GM12864 (cell line): ENCODE data around the gene ANXA4.
"Not testable (repeated sequence)": the region's sequence is repeated elsewhere in the genome, so short reads cannot be mapped to it uniquely, and the experiment has no call there.

Experiments used
- DNase-seq: peaks from one replicate; pipeline ENCODE4 v3.0.0-alpha.2; 2011; ENCODE audit warnings: low read depth
- H3K4me3 ChIP-seq: 2 replicates; pipeline ENCODE4 v1.5.1; 2011; ENCODE audit warnings: mild to moderate bottlenecking, low read depth, low read length, control low read depth
- TF ChIP-seq, protein P1 (sequence below): IDR thresholded peaks from 2 replicates; pipeline ENCODE4 v1.5.1; 2011; ENCODE audit warnings: low read depth, mild to moderate bottlenecking, moderate library complexity, low read length, control low read depth, inconsistent platforms; ENCODE audit errors: missing control alignments

ANXA4 gene

GRCh38 chr2:69714539-69715220 is 27.3 kb upstream of the ANXA4 start:
- peak; percentile 59 for DNase-seq
- H3K4me3 ChIP-seq: not testable (repeated sequence)
- TF ChIP-seq, protein P1, sequence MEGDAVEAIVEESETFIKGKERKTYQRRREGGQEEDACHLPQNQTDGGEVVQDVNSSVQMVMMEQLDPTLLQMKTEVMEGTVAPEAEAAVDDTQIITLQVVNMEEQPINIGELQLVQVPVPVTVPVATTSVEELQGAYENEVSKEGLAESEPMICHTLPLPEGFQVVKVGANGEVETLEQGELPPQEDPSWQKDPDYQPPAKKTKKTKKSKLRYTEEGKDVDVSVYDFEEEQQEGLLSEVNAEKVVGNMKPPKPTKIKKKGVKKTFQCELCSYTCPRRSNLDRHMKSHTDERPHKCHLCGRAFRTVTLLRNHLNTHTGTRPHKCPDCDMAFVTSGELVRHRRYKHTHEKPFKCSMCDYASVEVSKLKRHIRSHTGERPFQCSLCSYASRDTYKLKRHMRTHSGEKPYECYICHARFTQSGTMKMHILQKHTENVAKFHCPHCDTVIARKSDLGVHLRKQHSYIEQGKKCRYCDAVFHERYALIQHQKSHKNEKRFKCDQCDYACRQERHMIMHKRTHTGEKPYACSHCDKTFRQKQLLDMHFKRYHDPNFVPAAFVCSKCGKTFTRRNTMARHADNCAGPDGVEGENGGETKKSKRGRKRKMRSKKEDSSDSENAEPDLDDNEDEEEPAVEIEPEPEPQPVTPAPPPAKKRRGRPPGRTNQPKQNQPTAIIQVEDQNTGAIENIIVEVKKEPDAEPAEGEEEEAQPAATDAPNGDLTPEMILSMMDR: peak; percentile 82

DNA sequence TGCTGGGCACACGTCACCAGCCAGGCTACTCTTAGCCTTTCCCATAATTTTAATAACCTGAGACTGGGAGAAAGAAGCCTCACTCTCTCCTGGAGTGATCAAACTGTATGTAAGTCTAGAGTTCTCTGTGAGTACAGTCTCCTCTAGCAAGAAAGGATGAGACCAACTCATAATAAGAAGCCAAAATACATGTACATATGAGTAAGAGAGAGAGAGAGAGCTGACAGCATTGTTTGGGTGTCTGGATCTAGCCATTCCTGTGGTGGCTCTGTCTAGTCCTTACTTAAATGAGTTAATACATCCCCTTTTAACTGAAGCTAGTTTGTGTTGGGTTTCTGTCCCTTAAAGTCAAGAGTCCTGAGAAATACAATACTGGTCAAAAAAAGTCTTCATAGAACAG is 26.0 kb upstream of the ANXA4 start:
- DNase-seq: no peak
- TF ChIP-seq, protein P1: no peak
- H3K4me3 ChIP-seq: no peak overlapping the region

GRCh38 chr2:69716555-69717120 is 25.3 kb upstream of the ANXA4 start:
- DNase-seq: no peak
- TF ChIP-seq, protein P1: no peak
- no peak overlapping the region for H3K4me3 ChIP-seq

DNA sequence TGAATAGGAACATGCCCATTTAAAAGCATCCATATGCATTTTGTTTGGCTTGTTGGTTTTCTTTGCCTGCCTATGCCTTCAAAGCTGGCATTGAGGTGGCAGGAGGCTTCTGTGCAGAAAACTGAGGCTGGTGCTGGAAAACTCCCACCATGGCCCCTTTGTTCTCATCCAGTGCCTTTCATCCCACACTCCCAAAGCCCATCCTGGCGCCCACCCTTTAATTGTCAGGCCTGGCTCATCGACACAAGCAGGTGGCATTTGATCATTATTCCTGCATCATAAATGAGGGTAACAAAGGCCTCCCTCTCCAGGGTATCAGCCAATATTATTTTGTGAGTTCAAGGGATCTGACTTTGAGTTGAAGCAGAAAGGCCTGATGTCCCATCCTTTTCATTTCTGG is 24.7 kb upstream of the ANXA4 start:
- no peak for DNase-seq

DNA sequence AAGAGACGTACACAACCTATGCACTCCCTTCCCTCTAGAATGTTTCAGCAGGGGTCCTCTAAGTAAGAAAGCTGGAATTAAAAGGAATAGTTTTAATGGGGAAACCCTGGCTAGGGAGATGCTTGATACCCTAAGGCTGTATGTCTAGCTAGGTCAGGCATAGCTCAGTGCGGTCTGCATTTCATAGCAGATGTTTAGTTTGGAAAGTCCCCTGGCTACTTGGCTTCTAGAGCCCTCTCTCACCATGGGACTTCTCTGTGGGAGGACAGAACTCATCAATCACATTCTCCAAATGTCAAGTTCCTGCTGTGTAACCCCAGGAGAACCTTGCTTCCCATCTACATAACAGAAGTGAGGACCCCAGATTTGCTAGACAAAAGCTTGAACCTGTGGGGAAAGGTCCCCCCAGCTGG is 24.1 kb upstream of the ANXA4 start:
- no peak for DNase-seq
- TF ChIP-seq, protein P1: no peak
- H3K4me3 ChIP-seq: no peak overlapping the region

More for the DNA sequence above, 24.7 kb upstream of the ANXA4 start:
- H3K4me3 ChIP-seq: no peak overlapping the region
- TF ChIP-seq, protein P1: no peak

GRCh38 chr2:69718338-69718965 is 23.5 kb upstream of the ANXA4 start:
- no peak overlapping the region for H3K4me3 ChIP-seq
- DNase-seq: no peak
- TF ChIP-seq, protein P1: no peak

GRCh38 chr2:69720404-69720803 is 21.5 kb upstream of the ANXA4 start:
- no peak overlapping the region for H3K4me3 ChIP-seq
- DNase-seq: no peak
- TF ChIP-seq, protein P1: peak; percentile 43
